HCT116 (cell line): ENCODE measurements around the gene SMTNL2. TPM values are rescaled to one million over a fixed set of nuclear protein-coding genes. Genes with fewer than 3 reads are reported as not detected.

Experiments used
- ATAC-seq: fragments of 200-7000 bp; cut with Tn5 transposase; 2 replicates; pipeline ENCODE4 v1.9.1; 2020; ENCODE audit warnings: mild to moderate bottlenecking, moderate library complexity
- BruUV-seq: library from RNA; stranded (reverse); fragments of 400-500 nt; replicated peaks from 2 replicates; lab custom pipeline; 2021; lab: Mats Ljungman, UMichigan
- CTCF ChIA-PET: fragments of 300-600 bp; sonication (Branson Sonifier 250); formaldehyde crosslinking; loops from one replicate; lab custom pipeline; 2021; ENCODE audit warnings: antibody characterized with exemption; lab: Charles Lee
- POLR2A ChIA-PET: fragments of 300-600, 350-600 bp; sonication (Branson Sonifier 250); formaldehyde crosslinking; loops from one replicate; lab custom pipeline; 2021; ENCODE audit warnings: antibody characterized with exemption; lab: Charles Lee
- RAD21 ChIA-PET, 2 experiments: fragments of 300-600 bp; sonication (Branson Sonifier 250); formaldehyde crosslinking; loops; one replicate each; lab custom pipeline; 2023; ENCODE audit warnings: low total read pairs in 2 of 2; ENCODE audit not compliant: uncharacterized antibody in 2 of 2, unreplicated experiment in 2 of 2, low non-redundant PET in 1 of 2; lab: Charles Lee
- DNase-seq: peaks from one replicate; pipeline ENCODE4 v3.0.0-alpha.2; 2010; ENCODE audit warnings: low read depth, low spot score
- H2AFZ ChIP-seq: fragments of 200-600 bp; shearing (Covaris generic), sonication (generic); 2 replicates; pipeline ENCODE4 v1.6.1; 2017; ENCODE audit warnings: low read depth, mixed run types, mixed read lengths, antibody characterized with exemption, low read length; ENCODE audit not compliant: poor library complexity, severe bottlenecking
- H3K27ac ChIP-seq: 2 replicates; pipeline ENCODE4 v1.5.1; 2012; ENCODE audit warnings: low read depth, low read length
- H3K27me3 ChIP-seq: fragments of 200-600 bp; sonication (generic); 2 replicates; pipeline ENCODE4 v1.6.1; 2016; ENCODE audit warnings: mixed run types, low read length, mixed read lengths; ENCODE audit not compliant: insufficient read depth
- H3K36me3 ChIP-seq, 2 experiments: fragments of 200-500 bp in 1 of 2; fragments of 200-600 bp in 1 of 2; sonication (Bioruptor generic) in 1 of 2; sonication (generic) in 1 of 2; 2 replicates each; pipeline versions ENCODE4 v1.5.1 to v1.6.1; 2014 to 2016; ENCODE audit warnings: low read length in 2 of 2, inconsistent platforms in 1 of 2, mixed read lengths in 1 of 2, mixed run types in 1 of 2; ENCODE audit not compliant: insufficient read depth in 2 of 2, control insufficient read depth in 1 of 2
- H3K4me1 ChIP-seq, 2 experiments: fragments of 200-600 bp in 1 of 2; sonication (generic) in 1 of 2; 2 replicates each; pipeline versions ENCODE4 v1.5.1 to v1.6.1; 2012 to 2017; ENCODE audit warnings: low read length in 2 of 2, inconsistent platforms in 1 of 2, mild to moderate bottlenecking in 1 of 2, mixed read lengths in 1 of 2, mixed run types in 1 of 2, moderate library complexity in 1 of 2; ENCODE audit not compliant: insufficient read depth in 2 of 2, control insufficient read depth in 1 of 2
- H3K4me2 ChIP-seq: fragments of 200-600 bp; sonication (generic); 2 replicates; pipeline ENCODE4 v1.6.1; 2017; ENCODE audit warnings: mixed run types, low read length, mixed read lengths
- H3K4me3 ChIP-seq, 2 experiments: fragments of 200-600 bp in 1 of 2; sonication (generic) in 1 of 2; replicated peaks in 1 of 2; 2 replicates each; pipeline ENCODE4 v1.5.1; 2011 to 2016; ENCODE audit warnings: low read length in 2 of 2, control low read depth in 1 of 2, low read depth in 1 of 2, mild to moderate bottlenecking in 1 of 2, mixed read lengths in 1 of 2, mixed run types in 1 of 2
- H3K79me2 ChIP-seq: fragments of 200-600 bp; sonication (generic); 2 replicates; pipeline ENCODE4 v1.6.1; 2017; ENCODE audit warnings: mild to moderate bottlenecking, mixed run types, low read length, moderate library complexity, mixed read lengths; ENCODE audit not compliant: insufficient read depth
- H3K9ac ChIP-seq: fragments of 200-600 bp; sonication (generic); 2 replicates; pipeline ENCODE4 v1.6.1; 2016; ENCODE audit warnings: low read length, mixed read lengths
- H3K9me2 ChIP-seq: fragments of 200-600 bp; sonication (generic), shearing (Covaris generic); 2 replicates; pipeline ENCODE4 v1.6.1; 2017; ENCODE audit warnings: mixed run types, mild to moderate bottlenecking, moderate library complexity; ENCODE audit not compliant: insufficient read depth
- H3K9me3 ChIP-seq, 2 experiments: fragments of 200-500 bp in 1 of 2; fragments of 200-600 bp in 1 of 2; sonication (Bioruptor generic) in 1 of 2; sonication (generic) in 1 of 2; 2 replicates each; pipeline ENCODE4 v1.6.1; 2014 to 2017; ENCODE audit warnings: low read length in 2 of 2, mixed read lengths in 2 of 2, inconsistent platforms in 1 of 2, low read depth in 1 of 2, mild to moderate bottlenecking in 1 of 2, mixed run types in 1 of 2, moderate library complexity in 1 of 2; ENCODE audit not compliant: control insufficient read depth in 1 of 2, insufficient read depth in 1 of 2
- H4K20me1 ChIP-seq: fragments of 200-600 bp; sonication (generic), shearing (Covaris generic); 2 replicates; pipeline ENCODE4 v1.6.1; 2017; ENCODE audit warnings: mixed run types, mild to moderate bottlenecking, moderate library complexity; ENCODE audit not compliant: insufficient read depth
- CTCF ChIP-seq, 3 experiments: fragments of 200-600 bp in 1 of 3; sonication (generic) in 1 of 3; IDR thresholded peaks in 2 of 3; conservative IDR thresholded peaks in 1 of 3; 2 replicates each; pipeline ENCODE4 v1.5.1; 2012 to 2017; ENCODE audit warnings: low read depth in 2 of 3, low read length in 2 of 3, antibody characterized with exemption in 1 of 3, borderline replicate concordance in 1 of 3, control low read depth in 1 of 3, mild to moderate bottlenecking in 1 of 3, mixed read lengths in 1 of 3, mixed run types in 1 of 3, moderate library complexity in 1 of 3; ENCODE audit not compliant: insufficient read depth in 1 of 3
- MAX ChIP-seq: IDR thresholded peaks from 2 replicates; pipeline ENCODE4 v1.6.1; 2012
- POLR2A ChIP-seq: IDR thresholded peaks from 2 replicates; pipeline ENCODE4 v1.7.0; 2011; ENCODE audit warnings: borderline replicate concordance; ENCODE audit not compliant: insufficient read depth, insufficient read length; ENCODE audit errors: extremely low read depth
- RAD21 ChIP-seq: IDR thresholded peaks from 2 replicates; pipeline ENCODE4 v1.6.1; 2012; ENCODE audit warnings: low read depth, mild to moderate bottlenecking
- SIN3A ChIP-seq: IDR thresholded peaks from 2 replicates; pipeline ENCODE4 v1.6.1; 2012; ENCODE audit warnings: low read depth
- TCF7L2 ChIP-seq: IDR thresholded peaks from 2 replicates; pipeline ENCODE4 v1.7.0; 2011; ENCODE audit warnings: borderline replicate concordance, inconsistent platforms; ENCODE audit not compliant: insufficient read depth, insufficient read length; ENCODE audit errors: extremely low read depth
- YY1 ChIP-seq: IDR thresholded peaks from 2 replicates; pipeline ENCODE4 v1.6.1; 2011; ENCODE audit warnings: low read length, low read depth, moderate library complexity, mild to moderate bottlenecking; ENCODE audit not compliant: insufficient replicate concordance; ENCODE audit errors: extremely low read depth
- ZNF274 ChIP-seq: fragments of 200-500 bp; sonication (Bioruptor generic); IDR thresholded peaks from 2 replicates; pipeline ENCODE4 v1.6.1; 2014; ENCODE audit warnings: mild to moderate bottlenecking, low read depth, low read length, inconsistent platforms
- intact Hi-C: fragments of 100-400 bp; cut with micrococcal nuclease; formaldehyde crosslinking; loops from 2 replicates; pipeline ENCODE4 v1.10.0; 2022
- total RNA-seq: library from RNA; stranded (reverse); gene quantifications from one replicate; pipeline ENCODE4 v1.2.1, GENCODE V29; 2021; ENCODE audit not compliant: unreplicated experiment
- TF ChIP-seq, protein P1 (sequence below): IDR thresholded peaks from 2 replicates; pipeline ENCODE4 v1.6.1; 2011; ENCODE audit warnings: mild to moderate bottlenecking, low read length, moderate library complexity; ENCODE audit not compliant: insufficient replicate concordance; ENCODE audit errors: extremely low read depth
- TF ChIP-seq, protein P2 (sequence below): IDR thresholded peaks from 2 replicates; pipeline ENCODE4 v1.6.1; 2012
- TF ChIP-seq, protein P3 (sequence below): IDR thresholded peaks from 2 replicates; pipeline ENCODE4 v1.6.1; 2012; ENCODE audit warnings: low read depth

Gene SMTNL2
- total RNA-seq, 1 experiment from 2014 or later = 2.3 TPM

GRCh38 chr17:4557626-4558346, 26.5 kb upstream of the SMTNL2 start:
- no peak overlapping the region for H3K27ac ChIP-seq
- CTCF ChIA-PET = interaction anchor here (1.4 kb wide), 1 partner anchor 9 kb away, joined by 9 read pairs; no protein-coding TSS in a partner anchor
- H2AFZ ChIP-seq = no peak overlapping the region
- intact Hi-C loops = no loop called here
- no peak overlapping the region for H3K4me3 ChIP-seq
- H3K4me2 ChIP-seq = no peak overlapping the region
- no peaks in the 10 kb centered on the region for H4K20me1 ChIP-seq
- TF ChIP-seq, protein P1, sequence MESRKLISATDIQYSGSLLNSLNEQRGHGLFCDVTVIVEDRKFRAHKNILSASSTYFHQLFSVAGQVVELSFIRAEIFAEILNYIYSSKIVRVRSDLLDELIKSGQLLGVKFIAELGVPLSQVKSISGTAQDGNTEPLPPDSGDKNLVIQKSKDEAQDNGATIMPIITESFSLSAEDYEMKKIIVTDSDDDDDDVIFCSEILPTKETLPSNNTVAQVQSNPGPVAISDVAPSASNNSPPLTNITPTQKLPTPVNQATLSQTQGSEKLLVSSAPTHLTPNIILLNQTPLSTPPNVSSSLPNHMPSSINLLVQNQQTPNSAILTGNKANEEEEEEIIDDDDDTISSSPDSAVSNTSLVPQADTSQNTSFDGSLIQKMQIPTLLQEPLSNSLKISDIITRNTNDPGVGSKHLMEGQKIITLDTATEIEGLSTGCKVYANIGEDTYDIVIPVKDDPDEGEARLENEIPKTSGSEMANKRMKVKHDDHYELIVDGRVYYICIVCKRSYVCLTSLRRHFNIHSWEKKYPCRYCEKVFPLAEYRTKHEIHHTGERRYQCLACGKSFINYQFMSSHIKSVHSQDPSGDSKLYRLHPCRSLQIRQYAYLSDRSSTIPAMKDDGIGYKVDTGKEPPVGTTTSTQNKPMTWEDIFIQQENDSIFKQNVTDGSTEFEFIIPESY = no peak
- no peak for TF ChIP-seq YY1
- TF ChIP-seq ZNF274 = no peak
- TF ChIP-seq TCF7L2 = no peak
- TF ChIP-seq, protein P2, sequence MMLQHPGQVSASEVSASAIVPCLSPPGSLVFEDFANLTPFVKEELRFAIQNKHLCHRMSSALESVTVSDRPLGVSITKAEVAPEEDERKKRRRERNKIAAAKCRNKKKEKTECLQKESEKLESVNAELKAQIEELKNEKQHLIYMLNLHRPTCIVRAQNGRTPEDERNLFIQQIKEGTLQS = no peak
- no peak for TF ChIP-seq RAD21
- no peak for TF ChIP-seq MAX
- TF ChIP-seq, protein P3, sequence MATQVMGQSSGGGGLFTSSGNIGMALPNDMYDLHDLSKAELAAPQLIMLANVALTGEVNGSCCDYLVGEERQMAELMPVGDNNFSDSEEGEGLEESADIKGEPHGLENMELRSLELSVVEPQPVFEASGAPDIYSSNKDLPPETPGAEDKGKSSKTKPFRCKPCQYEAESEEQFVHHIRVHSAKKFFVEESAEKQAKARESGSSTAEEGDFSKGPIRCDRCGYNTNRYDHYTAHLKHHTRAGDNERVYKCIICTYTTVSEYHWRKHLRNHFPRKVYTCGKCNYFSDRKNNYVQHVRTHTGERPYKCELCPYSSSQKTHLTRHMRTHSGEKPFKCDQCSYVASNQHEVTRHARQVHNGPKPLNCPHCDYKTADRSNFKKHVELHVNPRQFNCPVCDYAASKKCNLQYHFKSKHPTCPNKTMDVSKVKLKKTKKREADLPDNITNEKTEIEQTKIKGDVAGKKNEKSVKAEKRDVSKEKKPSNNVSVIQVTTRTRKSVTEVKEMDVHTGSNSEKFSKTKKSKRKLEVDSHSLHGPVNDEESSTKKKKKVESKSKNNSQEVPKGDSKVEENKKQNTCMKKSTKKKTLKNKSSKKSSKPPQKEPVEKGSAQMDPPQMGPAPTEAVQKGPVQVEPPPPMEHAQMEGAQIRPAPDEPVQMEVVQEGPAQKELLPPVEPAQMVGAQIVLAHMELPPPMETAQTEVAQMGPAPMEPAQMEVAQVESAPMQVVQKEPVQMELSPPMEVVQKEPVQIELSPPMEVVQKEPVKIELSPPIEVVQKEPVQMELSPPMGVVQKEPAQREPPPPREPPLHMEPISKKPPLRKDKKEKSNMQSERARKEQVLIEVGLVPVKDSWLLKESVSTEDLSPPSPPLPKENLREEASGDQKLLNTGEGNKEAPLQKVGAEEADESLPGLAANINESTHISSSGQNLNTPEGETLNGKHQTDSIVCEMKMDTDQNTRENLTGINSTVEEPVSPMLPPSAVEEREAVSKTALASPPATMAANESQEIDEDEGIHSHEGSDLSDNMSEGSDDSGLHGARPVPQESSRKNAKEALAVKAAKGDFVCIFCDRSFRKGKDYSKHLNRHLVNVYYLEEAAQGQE = no peak
- no peak for TF ChIP-seq SIN3A
- TF ChIP-seq POLR2A = no peak
- TF ChIP-seq CTCF (IDR thresholded peaks at IDR 0.05 in 2 of 3, conservative IDR thresholded peaks at IDR 0.05 in 1 of 3; ENCODE audit: borderline replicate concordance in 1 of 3, insufficient read depth in 1 of 3, low read depth in 2 of 3, low read length in 2 of 3) = no peak
- ATAC-seq (no peak), DNase-seq (no peak)
- no peaks in the 10 kb centered on the region for H3K9me3 ChIP-seq
- RAD21 ChIA-PET = no interaction called here
- BruUV-seq = no TSS peak
- POLR2A ChIA-PET = no interaction called here
- H3K27me3 ChIP-seq = no peaks in the 10 kb centered on the region
- peaks cover 29% of the 10 kb centered on the region for H3K79me2 ChIP-seq
- H3K9ac ChIP-seq = no peak overlapping the region
- H3K4me1 ChIP-seq = peaks cover 6 to 20% of the 10 kb centered on the region in 2 experiments; a peak in 3 of 4 replicates
- no peaks in the 10 kb centered on the region for H3K9me2 ChIP-seq
- peaks cover 5 to 20% of the 10 kb centered on the region in 2 experiments for H3K36me3 ChIP-seq
